DMS153 treated with DMSO at 0.1 percent for 48 hours (cell line): Measurements from ENCODE around the gene CAMK2D.
A peak's percentile ranks its signal among the peaks of the same experiment; 100 is the strongest.

Experiments
- DNase-seq: peaks from one replicate; lab custom pipeline; 2025; ENCODE audit not compliant: unreplicated experiment; lab: John Stamatoyannopoulos, UW

Gene CAMK2D

GRCh38 chr4:113576947-113577678 lies 184.4 kb downstream of the CAMK2D start:
- no peak for DNase-seq

GRCh38 chr4:113575401-113575800 lies 186.1 kb downstream of the CAMK2D start:
- DNase-seq, result no peak

- DNase-seq, result no peak
These were observed 186.9 kb downstream of the CAMK2D start for GRCh38 chr4:113574636-113575103.

GRCh38 chr4:113572620-113573019 lies 188.9 kb downstream of the CAMK2D start:
- DNase-seq, result no peak

GRCh38 chr4:113566015-113566795 lies 195.3 kb downstream of the CAMK2D start:
- no peak for DNase-seq

GRCh38 chr4:113565702-113566012 lies 195.9 kb downstream of the CAMK2D start:
- no peak for DNase-seq

GRCh38 chr4:113564493-113564892 lies 197.0 kb downstream of the CAMK2D start:
- DNase-seq, result no peak

- DNase-seq, result no peak
These were observed 197.7 kb downstream of the CAMK2D start for GRCh38 chr4:113563691-113564378.

- no peak for DNase-seq
These were observed 199.8 kb downstream of the CAMK2D start for GRCh38 chr4:113561758-113562157.

GRCh38 chr4:113561092-113561491 lies 200.4 kb downstream of the CAMK2D start:
- DNase-seq, result no peak

GRCh38 chr4:113560579-113560978 lies 201.0 kb downstream of the CAMK2D start:
- no peak for DNase-seq

- DNase-seq, result no peak
These were observed 201.6 kb downstream of the CAMK2D start for GRCh38 chr4:113559947-113560346.

- DNase-seq, result no peak
These were observed 205.0 kb downstream of the CAMK2D start for GRCh38 chr4:113556382-113557134.

- DNase-seq, result no peak
These were observed 205.7 kb downstream of the CAMK2D start for GRCh38 chr4:113555868-113556267.

GRCh38 chr4:113553082-113553481 lies 208.5 kb downstream of the CAMK2D start:
- no peak for DNase-seq

- no peak for DNase-seq
These were observed 211.0 kb downstream of the CAMK2D start for GRCh38 chr4:113550510-113550909.

- no peak for DNase-seq
These were observed 213.2 kb downstream of the CAMK2D start for GRCh38 chr4:113548303-113548702.

GRCh38 chr4:113547487-113548042 lies 214.0 kb downstream of the CAMK2D start:
- peak; percentile 88 for DNase-seq

GRCh38 chr4:113541933-113542332 lies 219.6 kb downstream of the CAMK2D start:
- no peak for DNase-seq

- DNase-seq, result no peak
These were observed 220.7 kb downstream of the CAMK2D start for GRCh38 chr4:113540859-113541258.

- no peak for DNase-seq
These were observed 222.1 kb downstream of the CAMK2D start for GRCh38 chr4:113539408-113539807.
